ENCODE measurements around the gene TESK2. TPM values are rescaled to one million over a fixed set of nuclear protein-coding genes. Genes with fewer than 3 reads are reported as not detected.

Gene TESK2
- total and polyA plus RNA-seq, 2 of the 13 experiments (the other 11 are each of a cell fraction or from before 2014, with no cell fraction given), result 5.5 to 9.6 TPM

DNA sequence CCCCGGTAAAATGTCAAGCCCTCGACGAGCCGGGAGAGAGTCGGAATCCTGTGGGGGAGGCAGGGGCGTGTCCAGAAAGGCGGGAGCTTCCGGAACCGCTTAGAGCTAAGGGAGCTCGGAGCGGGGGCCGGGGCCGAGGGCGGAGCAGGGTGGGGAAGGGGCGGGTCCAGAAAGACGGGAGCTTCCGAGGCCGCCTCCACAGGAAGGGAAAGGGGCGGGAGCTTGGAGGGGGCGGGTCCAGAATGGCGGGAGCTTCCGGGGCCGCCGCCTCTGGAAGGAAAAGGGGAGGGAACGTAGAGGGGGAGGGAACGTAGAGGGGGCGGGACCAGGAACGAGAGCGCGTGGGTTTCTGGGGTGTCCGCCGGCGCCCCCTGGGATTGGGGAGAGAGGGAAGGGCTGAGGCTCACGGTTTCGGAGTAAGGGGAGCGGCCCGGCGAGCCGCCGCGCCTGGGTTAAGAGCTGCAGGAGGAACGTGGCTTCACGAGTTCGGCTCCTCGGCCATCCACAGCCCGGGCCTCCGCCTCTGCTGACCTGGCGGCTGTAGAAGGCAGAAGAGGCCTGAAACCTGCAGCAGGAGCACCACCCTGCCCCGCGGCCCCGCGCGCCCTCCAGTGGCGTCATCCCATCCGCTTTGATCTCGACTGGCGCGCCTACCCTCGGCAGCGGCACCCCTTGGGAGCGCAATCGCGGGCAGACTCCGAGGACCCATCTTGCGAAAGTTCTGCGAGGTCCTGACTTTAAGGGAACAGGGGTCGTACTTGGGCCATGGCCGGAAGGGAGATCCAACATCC is 187.2 kb downstream of the TESK2 start (continued):
- TF ChIP-seq, protein P1, sequence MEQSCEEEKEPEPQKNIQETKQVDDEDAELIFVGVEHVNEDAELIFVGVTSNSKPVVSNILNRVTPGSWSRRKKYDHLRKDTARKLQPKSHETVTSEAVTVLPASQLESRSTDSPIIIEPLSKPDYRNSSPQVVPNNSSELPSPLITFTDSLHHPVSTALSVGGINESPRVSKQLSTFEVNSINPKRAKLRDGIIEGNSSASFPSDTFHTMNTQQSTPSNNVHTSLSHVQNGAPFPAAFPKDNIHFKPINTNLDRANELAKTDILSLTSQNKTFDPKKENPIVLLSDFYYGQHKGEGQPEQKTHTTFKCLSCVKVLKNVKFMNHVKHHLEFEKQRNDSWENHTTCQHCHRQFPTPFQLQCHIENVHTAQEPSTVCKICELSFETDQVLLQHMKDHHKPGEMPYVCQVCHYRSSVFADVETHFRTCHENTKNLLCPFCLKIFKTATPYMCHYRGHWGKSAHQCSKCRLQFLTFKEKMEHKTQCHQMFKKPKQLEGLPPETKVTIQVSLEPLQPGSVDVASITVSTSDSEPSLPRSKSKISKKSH (CRISPR knock-in tag; IDR thresholded peaks at IDR 0.05; ENCODE audit: borderline replicate concordance), result 0 out of 2 replicates have a peak, but pooled peaks have one; percentile 38
- TF ChIP-seq, protein P2, sequence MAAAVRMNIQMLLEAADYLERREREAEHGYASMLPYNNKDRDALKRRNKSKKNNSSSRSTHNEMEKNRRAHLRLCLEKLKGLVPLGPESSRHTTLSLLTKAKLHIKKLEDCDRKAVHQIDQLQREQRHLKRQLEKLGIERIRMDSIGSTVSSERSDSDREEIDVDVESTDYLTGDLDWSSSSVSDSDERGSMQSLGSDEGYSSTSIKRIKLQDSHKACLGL (CRISPR knock-in tag; IDR thresholded peaks at IDR 0.05), result peak; percentile 85
- no peak for TF ChIP-seq FLYWCH1 (CRISPR knock-in tag; IDR thresholded peaks at IDR 0.05)
- TF ChIP-seq, protein P3, sequence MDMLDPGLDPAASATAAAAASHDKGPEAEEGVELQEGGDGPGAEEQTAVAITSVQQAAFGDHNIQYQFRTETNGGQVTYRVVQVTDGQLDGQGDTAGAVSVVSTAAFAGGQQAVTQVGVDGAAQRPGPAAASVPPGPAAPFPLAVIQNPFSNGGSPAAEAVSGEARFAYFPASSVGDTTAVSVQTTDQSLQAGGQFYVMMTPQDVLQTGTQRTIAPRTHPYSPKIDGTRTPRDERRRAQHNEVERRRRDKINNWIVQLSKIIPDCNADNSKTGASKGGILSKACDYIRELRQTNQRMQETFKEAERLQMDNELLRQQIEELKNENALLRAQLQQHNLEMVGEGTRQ (IDR thresholded peaks at IDR 0.05; ENCODE audit: low read depth, low read length), result no peak
- TF ChIP-seq, protein P3 (CRISPR knock-in tag; IDR thresholded peaks at IDR 0.05; ENCODE audit: borderline replicate concordance), result no peak
- peak; percentile 81 for TF ChIP-seq YEATS2 (CRISPR knock-in tag; IDR thresholded peaks at IDR 0.05; ENCODE audit: borderline replicate concordance)
- peak; percentile 95 for TF ChIP-seq KDM3A (CRISPR knock-in tag; IDR thresholded peaks at IDR 0.05; ENCODE audit: low read depth)
- TF ChIP-seq, protein P4, sequence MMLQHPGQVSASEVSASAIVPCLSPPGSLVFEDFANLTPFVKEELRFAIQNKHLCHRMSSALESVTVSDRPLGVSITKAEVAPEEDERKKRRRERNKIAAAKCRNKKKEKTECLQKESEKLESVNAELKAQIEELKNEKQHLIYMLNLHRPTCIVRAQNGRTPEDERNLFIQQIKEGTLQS (CRISPR knock-in tag; IDR thresholded peaks at IDR 0.05), result peak; percentile 74
- no peak for TF ChIP-seq TRIM24 (CRISPR knock-in tag; IDR thresholded peaks at IDR 0.05)
- TF ChIP-seq HNRNPL (IDR thresholded peaks at IDR 0.05; ENCODE audit: low read depth, low read length), result peak; percentile 75; the same call in 1 of the 2 replicates
- no peak for TF ChIP-seq BHLHE40 (IDR thresholded peaks at IDR 0.05; ENCODE audit: low read length)
- TF ChIP-seq, protein P5, sequence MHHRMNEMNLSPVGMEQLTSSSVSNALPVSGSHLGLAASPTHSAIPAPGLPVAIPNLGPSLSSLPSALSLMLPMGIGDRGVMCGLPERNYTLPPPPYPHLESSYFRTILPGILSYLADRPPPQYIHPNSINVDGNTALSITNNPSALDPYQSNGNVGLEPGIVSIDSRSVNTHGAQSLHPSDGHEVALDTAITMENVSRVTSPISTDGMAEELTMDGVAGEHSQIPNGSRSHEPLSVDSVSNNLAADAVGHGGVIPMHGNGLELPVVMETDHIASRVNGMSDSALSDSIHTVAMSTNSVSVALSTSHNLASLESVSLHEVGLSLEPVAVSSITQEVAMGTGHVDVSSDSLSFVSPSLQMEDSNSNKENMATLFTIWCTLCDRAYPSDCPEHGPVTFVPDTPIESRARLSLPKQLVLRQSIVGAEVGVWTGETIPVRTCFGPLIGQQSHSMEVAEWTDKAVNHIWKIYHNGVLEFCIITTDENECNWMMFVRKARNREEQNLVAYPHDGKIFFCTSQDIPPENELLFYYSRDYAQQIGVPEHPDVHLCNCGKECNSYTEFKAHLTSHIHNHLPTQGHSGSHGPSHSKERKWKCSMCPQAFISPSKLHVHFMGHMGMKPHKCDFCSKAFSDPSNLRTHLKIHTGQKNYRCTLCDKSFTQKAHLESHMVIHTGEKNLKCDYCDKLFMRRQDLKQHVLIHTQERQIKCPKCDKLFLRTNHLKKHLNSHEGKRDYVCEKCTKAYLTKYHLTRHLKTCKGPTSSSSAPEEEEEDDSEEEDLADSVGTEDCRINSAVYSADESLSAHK (CRISPR knock-in tag; IDR thresholded peaks at IDR 0.05; ENCODE audit: borderline replicate concordance), result no peak
- peak; percentile 33; the same call in 1 of the 2 replicates for TF ChIP-seq CREB1 (IDR thresholded peaks at IDR 0.05)
- TF ChIP-seq CREB1 (CRISPR knock-in tag; IDR thresholded peaks at IDR 0.05), result peak; percentile 29
- TF ChIP-seq ZNF75D (CRISPR knock-in tag; IDR thresholded peaks at IDR 0.05; ENCODE audit: borderline replicate concordance), result no peak
- TF ChIP-seq, protein P6, sequence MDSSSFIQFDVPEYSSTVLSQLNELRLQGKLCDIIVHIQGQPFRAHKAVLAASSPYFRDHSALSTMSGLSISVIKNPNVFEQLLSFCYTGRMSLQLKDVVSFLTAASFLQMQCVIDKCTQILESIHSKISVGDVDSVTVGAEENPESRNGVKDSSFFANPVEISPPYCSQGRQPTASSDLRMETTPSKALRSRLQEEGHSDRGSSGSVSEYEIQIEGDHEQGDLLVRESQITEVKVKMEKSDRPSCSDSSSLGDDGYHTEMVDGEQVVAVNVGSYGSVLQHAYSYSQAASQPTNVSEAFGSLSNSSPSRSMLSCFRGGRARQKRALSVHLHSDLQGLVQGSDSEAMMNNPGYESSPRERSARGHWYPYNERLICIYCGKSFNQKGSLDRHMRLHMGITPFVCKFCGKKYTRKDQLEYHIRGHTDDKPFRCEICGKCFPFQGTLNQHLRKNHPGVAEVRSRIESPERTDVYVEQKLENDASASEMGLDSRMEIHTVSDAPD (CRISPR knock-in tag; IDR thresholded peaks at IDR 0.05), result 0 out of 2 replicates have a peak, but pooled peaks have one; percentile 58
- no peak for TF ChIP-seq SCMH1 (CRISPR knock-in tag; IDR thresholded peaks at IDR 0.05; ENCODE audit: borderline replicate concordance)
- TF ChIP-seq ARHGAP35 (CRISPR knock-in tag; IDR thresholded peaks at IDR 0.05; ENCODE audit: borderline replicate concordance), result 0 out of 2 replicates have a peak, but pooled peaks have one; percentile 63
- TF ChIP-seq CBX2 (IDR thresholded peaks at IDR 0.05; ENCODE audit: low read depth, low read length), result no peak
- TF ChIP-seq CBX2 (CRISPR knock-in tag; IDR thresholded peaks at IDR 0.05; ENCODE audit: low read depth), result no peak
